A673 (cell line): ENCODE measurements around the gene ZNF488.

Experiments
- CTCF ChIP-seq: fragments of 300-800, 200-600 bp; sonication (generic); conservative IDR thresholded peaks from 2 replicates; pipeline ENCODE4 v1.5.1; 2017; ENCODE audit warnings: low read depth, mild to moderate bottlenecking, antibody characterized with exemption, low read length, moderate library complexity, mixed read lengths
- EZH2 ChIP-seq: fragments of 200-600 bp; sonication (generic); IDR thresholded peaks from 2 replicates; pipeline ENCODE4 v1.6.1; 2017; ENCODE audit warnings: borderline replicate concordance, low read depth, mild to moderate bottlenecking, mixed read lengths, antibody characterized with exemption, low read length; ENCODE audit not compliant: poor library complexity, severe bottlenecking

GRCh38 chr10:47406548-47406869, 22.4 kb upstream of the ZNF488 start:
- TF ChIP-seq EZH2: no peak
- TF ChIP-seq CTCF: no peak
